ENCODE measurements around the gene FAM236D.
"Not testable (repeated sequence)": the region's sequence is repeated elsewhere in the genome, so short reads cannot be mapped to it uniquely, and the experiment has no call there.

FAM236D gene

GRCh38 chrX:72808110-72808509 lies at the start of gene FAM236D:
Gene FAM236D (minus strand): TSS chrX:72808210. CDS start chrX:72808110, 100 bp downstream.
- DNase-seq (ENCODE audit: low spot score), result not testable (repeated sequence)

- DNase-seq (ENCODE audit: low spot score), result not testable (repeated sequence)
Observed at GRCh38 chrX:72837532-72837931, 29.5 kb upstream of the FAM236D start.

DNA sequence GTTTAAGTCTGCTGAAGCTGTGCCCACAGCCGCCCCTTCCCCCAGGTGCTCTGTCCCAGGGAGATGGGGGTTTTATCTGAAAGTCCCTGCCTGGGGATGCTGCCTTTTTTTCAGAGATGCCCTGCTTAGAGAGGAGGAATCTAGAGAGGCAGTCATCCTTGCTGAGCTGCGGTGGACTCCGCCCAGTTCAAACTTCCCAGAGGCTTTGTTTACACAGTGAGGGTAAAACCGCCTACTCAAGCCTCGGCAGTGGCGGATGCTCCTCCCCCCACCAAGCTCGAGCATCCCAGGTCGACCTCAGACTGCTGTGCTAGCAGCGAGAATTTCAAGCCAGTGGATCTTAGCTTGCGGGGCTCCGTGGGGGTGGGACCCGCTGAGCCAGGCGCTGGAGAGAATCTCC lies 22.7 kb upstream of the FAM236D start:
- DNase-seq (ENCODE audit: low spot score), result not testable (repeated sequence)

DNA sequence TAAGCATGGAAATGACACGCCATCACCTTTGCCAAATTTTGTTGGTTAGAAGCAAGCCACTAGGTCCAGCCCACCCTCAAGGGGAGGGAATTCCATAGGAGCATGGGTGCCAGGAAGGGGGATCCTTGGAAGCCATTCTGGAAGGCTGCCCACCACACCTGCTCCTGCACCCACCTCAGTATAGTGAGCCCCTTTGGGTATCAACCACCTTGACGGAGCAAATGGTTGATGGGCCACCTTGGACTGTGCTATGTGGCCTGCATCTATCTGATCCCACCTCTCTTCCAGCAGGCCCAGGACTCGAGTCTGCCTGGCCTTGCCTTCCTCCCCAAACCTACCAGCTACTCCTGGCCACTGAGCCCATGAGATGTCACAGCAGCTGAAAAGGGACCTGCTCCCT lies 17.6 kb downstream of the FAM236D start:
- not testable (repeated sequence) for DNase-seq (ENCODE audit: low spot score)

- DNase-seq (ENCODE audit: low spot score), result not testable (repeated sequence)
Observed at GRCh38 chrX:72788142-72788541, 19.9 kb downstream of the FAM236D start.

DNA sequence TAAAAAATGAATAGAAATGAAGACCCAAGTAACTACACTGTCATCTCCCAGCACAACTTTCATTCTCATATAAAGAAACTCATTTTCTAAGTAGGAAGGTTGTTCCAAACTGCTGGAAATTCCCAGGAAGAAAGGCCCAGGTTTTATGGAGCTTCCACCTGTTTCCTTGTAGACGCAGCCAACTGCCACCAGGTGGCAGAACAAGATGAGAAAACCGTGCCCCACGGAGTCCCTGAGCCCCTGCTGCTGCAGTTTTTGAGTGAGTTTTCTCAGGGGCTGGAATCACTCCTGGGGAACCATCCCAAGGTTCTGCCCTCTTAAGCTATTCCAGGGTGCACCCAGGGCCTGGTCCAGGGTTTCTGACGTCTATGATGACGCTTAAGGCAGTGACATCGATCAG lies 24.0 kb downstream of the FAM236D start:
- not testable (repeated sequence) for DNase-seq (ENCODE audit: low spot score)

DNA sequence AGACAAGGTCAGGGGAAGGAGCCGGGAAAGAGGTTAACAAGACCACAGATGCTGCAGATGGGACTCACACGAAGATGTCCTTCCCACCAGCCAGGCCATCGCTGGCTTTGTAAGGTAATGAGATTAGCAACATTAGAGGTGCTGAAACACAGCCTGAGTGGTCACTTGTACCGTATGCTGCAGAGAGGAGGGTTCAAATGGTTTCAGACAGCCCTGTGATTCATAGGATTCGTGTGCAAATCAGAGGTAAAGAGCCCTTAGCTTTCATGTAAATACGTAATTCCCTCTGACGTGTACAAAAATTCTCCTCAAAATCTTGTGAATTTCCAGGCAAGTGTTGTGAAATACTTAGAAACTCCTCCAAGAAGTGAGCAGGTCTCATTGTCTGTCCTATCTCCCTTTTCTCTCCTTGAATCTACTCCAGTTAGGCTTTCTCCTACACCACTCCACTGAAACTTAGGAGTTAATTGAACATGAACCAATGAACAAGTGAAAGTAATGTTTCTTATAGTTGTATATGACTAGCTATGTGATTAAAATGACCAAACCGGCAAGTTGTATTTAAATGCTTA lies 24.6 kb downstream of the FAM236D start:
- DNase-seq (ENCODE audit: low spot score), result not testable (repeated sequence)

DNA sequence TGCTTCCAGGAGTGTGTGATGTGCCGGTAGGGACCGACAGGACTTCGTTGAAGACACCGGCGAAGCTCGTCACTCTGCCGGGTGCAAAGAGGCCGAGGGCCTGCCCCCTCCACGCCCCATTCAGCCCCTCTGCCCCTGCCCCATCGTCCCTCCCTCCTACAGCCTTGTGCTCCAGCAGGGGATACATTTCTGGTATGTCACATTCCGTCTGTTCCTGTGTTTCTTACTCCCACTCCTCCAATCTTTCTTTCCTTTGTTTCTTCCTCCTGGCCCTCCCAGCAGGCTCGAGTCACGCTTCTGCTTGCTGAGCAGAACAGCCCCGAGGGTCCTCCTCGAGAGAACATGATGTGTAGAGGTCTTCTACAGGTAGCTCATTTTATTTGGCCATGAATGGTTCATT lies 25.4 kb downstream of the FAM236D start, which contains the start of gene FAM236B:
FAM236B (minus strand) TSS at position 101 of the 400 bp plus-strand sequence; CDS start at position 1, 100 bp downstream.
- DNase-seq (ENCODE audit: low spot score), result not testable (repeated sequence)

- not testable (repeated sequence) for DNase-seq (ENCODE audit: low spot score)
Observed at GRCh38 chrX:72778146-72778545, 29.9 kb downstream of the FAM236D start.

- DNase-seq (ENCODE audit: low spot score), result not testable (repeated sequence)
Observed at GRCh38 chrX:72777467-72777790, 30.6 kb downstream of the FAM236D start.

GRCh38 chrX:72776653-72777466 lies 31.1 kb downstream of the FAM236D start, which contains the start of gene DMRTC1B:
Gene DMRTC1B (plus strand): TSS chrX:72776890. CDS start chrX:72845136, 68,246 bp downstream.
- DNase-seq (ENCODE audit: low spot score), result not testable (repeated sequence)

DNA sequence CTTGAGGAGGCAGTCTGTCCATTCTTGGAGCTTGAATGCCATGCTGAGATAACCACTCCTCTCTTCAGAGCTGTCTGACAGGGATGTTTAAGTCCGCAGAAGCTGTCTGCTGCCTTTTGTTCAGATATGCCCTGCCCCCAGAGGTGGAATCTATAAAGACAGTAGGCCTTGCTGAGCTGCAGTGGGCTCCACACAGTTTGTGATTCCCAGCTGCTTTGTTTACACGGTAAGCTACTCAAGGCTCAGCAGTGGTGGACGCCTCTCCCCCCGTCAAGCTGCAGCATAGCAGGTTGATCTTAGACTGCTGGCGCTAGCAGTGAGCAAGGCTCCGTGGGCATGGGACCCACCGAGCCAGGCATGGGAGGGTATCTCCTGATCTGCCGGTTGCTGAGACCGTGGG lies 47.6 kb downstream of the FAM236D start:
- not testable (repeated sequence) for DNase-seq (ENCODE audit: low spot score)

All from AG20443 (cell line).